ENCODE results near the gene BAD. TPM values are rescaled to one million over a fixed set of nuclear protein-coding genes. Genes with fewer than 3 reads are reported as not detected.

BAD gene
- total and polyA plus RNA-seq, 4 donors = 16.0 to 39.5 (median 30.2) TPM

DNA sequence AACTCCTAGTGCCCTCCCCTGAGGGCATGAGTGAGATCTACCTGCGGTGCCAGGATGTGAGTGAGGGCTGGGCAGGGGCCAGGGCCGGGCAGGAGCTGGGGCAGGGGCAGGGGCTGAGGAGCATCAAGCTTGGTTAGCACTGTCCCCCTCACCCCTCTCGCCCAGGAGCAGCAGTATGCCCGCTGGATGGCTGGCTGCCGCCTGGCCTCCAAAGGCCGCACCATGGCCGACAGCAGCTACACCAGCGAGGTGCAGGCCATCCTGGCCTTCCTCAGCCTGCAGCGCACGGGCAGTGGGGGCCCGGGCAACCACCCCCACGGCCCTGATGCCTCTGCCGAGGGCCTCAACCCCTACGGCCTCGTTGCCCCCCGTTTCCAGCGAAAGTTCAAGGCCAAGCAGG is 64.2 kb downstream of the BAD start:
- no peak overlapping the region for H3K9ac ChIP-seq (ENCODE audit: low read depth in 1 of 2, low read length in 2 of 2)
- no peak for DNase-seq (ENCODE audit: low spot score)

More for the DNA sequence above, 64.2 kb downstream of the BAD start:
- H3K4me1 ChIP-seq (ENCODE audit: control insufficient read depth in 4 of 4, insufficient read depth in 4 of 4, low read length in 3 of 4) = peaks cover 9 to 22% (median 18%) of the 10 kb centered on the region in 4 donors
- TF ChIP-seq ZBTB33 (IDR thresholded peaks at IDR 0.05) (no peak), GABPA (IDR thresholded peaks at IDR 0.05 in 1 of 2, conservative IDR thresholded peaks at IDR 0.05 in 1 of 2) (no peak), REST (IDR thresholded peaks at IDR 0.05) (no peak), RAD21 (IDR thresholded peaks at IDR 0.05) (no peak), NR2F2 (IDR thresholded peaks at IDR 0.05) (no peak), JUND (IDR thresholded peaks at IDR 0.05) (no peak), FOXA1 (IDR thresholded peaks at IDR 0.05) (no peak), HNF4A (conservative IDR thresholded peaks at IDR 0.05) (no peak), HNF4G (IDR thresholded peaks at IDR 0.05) (no peak), TAF1 (conservative IDR thresholded peaks at IDR 0.05) (no peak), MAX (IDR thresholded peaks at IDR 0.05) (no peak), SP1 (IDR thresholded peaks at IDR 0.05) (no peak), RXRA (IDR thresholded peaks at IDR 0.05) (no peak), EGR1 (IDR thresholded peaks at IDR 0.05; ENCODE audit: low read depth in 2 of 2) (no peak), FOXA2 (IDR thresholded peaks at IDR 0.05) (no peak), ATF3 (IDR thresholded peaks at IDR 0.05) (no peak), YY1 (IDR thresholded peaks at IDR 0.05) (no peak)
- TF ChIP-seq, protein P1, sequence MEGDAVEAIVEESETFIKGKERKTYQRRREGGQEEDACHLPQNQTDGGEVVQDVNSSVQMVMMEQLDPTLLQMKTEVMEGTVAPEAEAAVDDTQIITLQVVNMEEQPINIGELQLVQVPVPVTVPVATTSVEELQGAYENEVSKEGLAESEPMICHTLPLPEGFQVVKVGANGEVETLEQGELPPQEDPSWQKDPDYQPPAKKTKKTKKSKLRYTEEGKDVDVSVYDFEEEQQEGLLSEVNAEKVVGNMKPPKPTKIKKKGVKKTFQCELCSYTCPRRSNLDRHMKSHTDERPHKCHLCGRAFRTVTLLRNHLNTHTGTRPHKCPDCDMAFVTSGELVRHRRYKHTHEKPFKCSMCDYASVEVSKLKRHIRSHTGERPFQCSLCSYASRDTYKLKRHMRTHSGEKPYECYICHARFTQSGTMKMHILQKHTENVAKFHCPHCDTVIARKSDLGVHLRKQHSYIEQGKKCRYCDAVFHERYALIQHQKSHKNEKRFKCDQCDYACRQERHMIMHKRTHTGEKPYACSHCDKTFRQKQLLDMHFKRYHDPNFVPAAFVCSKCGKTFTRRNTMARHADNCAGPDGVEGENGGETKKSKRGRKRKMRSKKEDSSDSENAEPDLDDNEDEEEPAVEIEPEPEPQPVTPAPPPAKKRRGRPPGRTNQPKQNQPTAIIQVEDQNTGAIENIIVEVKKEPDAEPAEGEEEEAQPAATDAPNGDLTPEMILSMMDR (IDR thresholded peaks at IDR 0.05; ENCODE audit: low read depth, low read length, missing input control) = no peak
- H3K36me3 ChIP-seq (ENCODE audit: control insufficient read depth in 4 of 4, insufficient read depth in 3 of 4, low read depth in 1 of 4, low read length in 3 of 4) = peaks cover 0 to 24% (median 9%) of the 10 kb centered on the region in 4 donors
- WGBS = 95% methylated on average over 17 of the region's 17 CpGs
- H3K4me3 ChIP-seq (ENCODE audit: low read depth in 1 of 3, low read length in 3 of 3) = no peak overlapping the region
- no peaks in the 10 kb centered on the region for H3K27me3 ChIP-seq (ENCODE audit: control insufficient read depth in 4 of 4, insufficient read depth in 4 of 4, low read length in 3 of 4)
- H3K9me3 ChIP-seq (ENCODE audit: control insufficient read depth in 4 of 4, low read length in 3 of 4) = no peaks in the 10 kb centered on the region
- H3K27ac ChIP-seq (ENCODE audit: low read depth in 1 of 2, low read length in 2 of 2) = no peak overlapping the region

Small RNA genes within 50 kb of the gene (small RNA-seq; reads per million reads assigned to genes)
- not detected for gene RF00019

Other genes starting within 250 kb of the BAD start
- under 1 TPM in 1 of 2 donors, not detected in 1; 0.05 TPM for gene FLRT1, start 248.7 kb downstream of the BAD start, total RNA-seq
- under 1 TPM; 0.02 to 0.32 TPM for gene FLRT1, start 248.7 kb downstream of the BAD start, polyA plus RNA-seq
- gene MACROD1, start 118.6 kb downstream of the BAD start, total RNA-seq = 10 to 100 TPM in 1 of 2 donors, 1 to 10 TPM in 1; 8.9 to 12.6 TPM
- gene MACROD1, start 118.6 kb downstream of the BAD start, polyA plus RNA-seq = 10 to 100 TPM; 13.5 to 25.9 TPM
- 10 to 100 TPM; 51.3 to 58.1 TPM for gene STIP1, start 98.5 kb downstream of the BAD start, total RNA-seq
- gene STIP1, start 98.5 kb downstream of the BAD start, polyA plus RNA-seq = 10 to 100 TPM; 22.6 to 33.7 TPM
- 10 to 100 TPM; 11.0 to 47.2 TPM for gene FERMT3, start 77.9 kb downstream of the BAD start, total RNA-seq
- 1 to 10 TPM; 3.4 to 8.5 TPM for gene FERMT3, start 77.9 kb downstream of the BAD start, polyA plus RNA-seq
- gene TRPT1, start 58.5 kb downstream of the BAD start, total RNA-seq = 10 to 100 TPM; 14.0 to 22.9 TPM
- 10 to 100 TPM; 18.7 to 37.8 TPM for gene TRPT1, start 58.5 kb downstream of the BAD start, polyA plus RNA-seq
- gene NUDT22, start 58.4 kb downstream of the BAD start, total RNA-seq = 10 to 100 TPM; 20.0 to 47.8 TPM
- 10 to 100 TPM; 37.9 to 44.5 TPM for gene NUDT22, start 58.4 kb downstream of the BAD start, polyA plus RNA-seq
- gene DNAJC4, start 54.1 kb downstream of the BAD start, total RNA-seq = 10 to 100 TPM in 1 of 2 donors, 1 to 10 TPM in 1; 8.5 to 25.9 TPM
- gene DNAJC4, start 54.1 kb downstream of the BAD start, polyA plus RNA-seq = 10 to 100 TPM; 22.7 to 24.3 TPM
- 1 to 10 TPM; 3.6 to 9.5 TPM for gene VEGFB, start 50.1 kb downstream of the BAD start, total RNA-seq
- gene VEGFB, start 50.1 kb downstream of the BAD start, polyA plus RNA-seq = 10 to 100 TPM; 11.9 to 17.3 TPM
- 10 to 100 TPM; 60.8 to 79.0 TPM for gene FKBP2, start 43.6 kb downstream of the BAD start, total RNA-seq
- gene FKBP2, start 43.6 kb downstream of the BAD start, polyA plus RNA-seq = 100 to 1,000 TPM; 170 to 241 TPM
- 10 to 100 TPM; 34.9 to 41.7 TPM for gene PPP1R14B, start 37.7 kb downstream of the BAD start, total RNA-seq
- gene PPP1R14B, start 37.7 kb downstream of the BAD start, polyA plus RNA-seq = 10 to 100 TPM; 24.2 to 57.6 TPM
- 1 to 10 TPM; 7.7 to 8.5 TPM for gene PLCB3, start 33.1 kb downstream of the BAD start, total RNA-seq
- 1 to 10 TPM in 1 of 2 donors, under 1 TPM in 1; 0.79 to 3.1 TPM for gene PLCB3, start 33.1 kb downstream of the BAD start, polyA plus RNA-seq
- 10 to 100 TPM in 1 of 2 donors, 1 to 10 TPM in 1; 6.9 to 11.0 TPM for gene GPR137, start 1.2 kb upstream of the BAD start, total RNA-seq
- 10 to 100 TPM in 1 of 2 donors, 1 to 10 TPM in 1; 6.7 to 22.2 TPM for gene GPR137, start 1.2 kb upstream of the BAD start, polyA plus RNA-seq
- not detected for gene KCNK4, start 6.6 kb upstream of the BAD start, total RNA-seq
- not detected for gene KCNK4, start 6.6 kb upstream of the BAD start, polyA plus RNA-seq
- gene CATSPERZ, start 15.7 kb upstream of the BAD start, total RNA-seq = under 1 TPM in 1 of 2 donors, not detected in 1; 0.42 TPM
- gene CATSPERZ, start 15.7 kb upstream of the BAD start, polyA plus RNA-seq = not detected
- 10 to 100 TPM; 19.8 to 64.8 TPM for gene ESRRA, start 20.9 kb upstream of the BAD start, total RNA-seq
- gene ESRRA, start 20.9 kb upstream of the BAD start, polyA plus RNA-seq = 10 to 100 TPM; 13.9 to 55.3 TPM
- gene TRMT112, start 32.9 kb upstream of the BAD start, total RNA-seq = 100 to 1,000 TPM in 1 of 2 donors, 10 to 100 TPM in 1; 52.5 to 137 TPM
- 100 to 1,000 TPM; 130 to 132 TPM for gene TRMT112, start 32.9 kb upstream of the BAD start, polyA plus RNA-seq
- 10 to 100 TPM; 66.8 to 93.4 TPM for gene PRDX5, start 33.5 kb upstream of the BAD start, total RNA-seq
- 100 to 1,000 TPM; 176 to 201 TPM for gene PRDX5, start 33.5 kb upstream of the BAD start, polyA plus RNA-seq
- 1 to 10 TPM; 4.4 to 4.9 TPM for gene CCDC88B, start 55.5 kb upstream of the BAD start, total RNA-seq
- 1 to 10 TPM; 3.5 to 3.6 TPM for gene CCDC88B, start 55.5 kb upstream of the BAD start, polyA plus RNA-seq
- gene RPS6KA4, start 74.5 kb upstream of the BAD start, total RNA-seq = 10 to 100 TPM; 10.8 to 13.5 TPM
- 1 to 10 TPM; 2.0 to 9.1 TPM for gene RPS6KA4, start 74.5 kb upstream of the BAD start, polyA plus RNA-seq